PC-9 (cell line): ENCODE measurements around the gene ZER1.

Experiments used
- EZH2 ChIP-seq: fragments of 200-600 bp; sonication (generic); IDR thresholded peaks from 2 replicates; pipeline ENCODE4 v1.8.0; 2017; ENCODE audit warnings: antibody characterized with exemption, low read depth
- TF ChIP-seq, protein P1 (sequence below): fragments of 200-600 bp; sonication (generic); conservative IDR thresholded peaks from 2 replicates; pipeline ENCODE4 v1.6.1; 2017; ENCODE audit warnings: mixed run types, antibody characterized with exemption, mild to moderate bottlenecking, moderate library complexity

DNA sequence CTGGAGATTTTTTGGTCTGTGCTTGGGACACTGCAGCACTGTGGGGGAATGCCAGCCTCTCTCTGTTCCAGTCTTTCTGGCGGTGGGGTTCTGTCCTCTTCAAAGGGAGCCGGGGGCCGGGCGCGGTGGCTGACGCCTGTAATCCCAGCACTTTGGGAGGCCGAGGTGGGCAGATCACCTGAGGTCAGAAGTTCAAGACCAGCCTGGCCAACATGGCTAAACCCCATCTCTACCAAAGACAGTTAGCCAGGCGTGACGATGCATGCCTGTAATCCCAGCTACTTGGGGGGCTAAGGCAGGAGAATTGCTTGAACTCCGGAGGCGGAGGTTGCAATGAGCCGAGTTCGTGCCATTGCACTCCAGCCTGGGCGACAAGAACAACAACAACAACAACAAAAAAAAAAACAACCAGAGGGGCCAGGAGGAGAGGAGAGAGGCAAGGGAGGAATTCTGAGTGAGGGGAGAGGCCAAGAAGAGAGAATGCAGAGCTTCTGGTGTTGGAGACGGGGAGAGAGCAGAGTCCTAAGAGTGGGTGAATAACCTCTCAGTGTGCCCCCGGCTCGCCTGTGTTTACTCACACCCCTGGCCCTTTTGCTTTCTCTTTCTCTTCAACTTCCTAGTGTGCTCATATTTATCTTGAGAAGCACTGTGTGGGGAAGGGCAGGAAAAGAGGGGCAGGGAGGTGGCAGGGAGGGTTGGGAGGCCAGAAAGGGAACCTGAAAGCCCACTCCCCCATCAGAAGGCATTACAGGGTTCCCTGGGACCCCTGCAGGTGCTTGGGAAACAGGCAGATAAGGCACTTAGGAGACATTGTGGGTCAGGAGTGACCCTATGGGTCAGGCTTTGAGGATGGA, 85.9 kb downstream of the ZER1 start:
- TF ChIP-seq, protein P1, sequence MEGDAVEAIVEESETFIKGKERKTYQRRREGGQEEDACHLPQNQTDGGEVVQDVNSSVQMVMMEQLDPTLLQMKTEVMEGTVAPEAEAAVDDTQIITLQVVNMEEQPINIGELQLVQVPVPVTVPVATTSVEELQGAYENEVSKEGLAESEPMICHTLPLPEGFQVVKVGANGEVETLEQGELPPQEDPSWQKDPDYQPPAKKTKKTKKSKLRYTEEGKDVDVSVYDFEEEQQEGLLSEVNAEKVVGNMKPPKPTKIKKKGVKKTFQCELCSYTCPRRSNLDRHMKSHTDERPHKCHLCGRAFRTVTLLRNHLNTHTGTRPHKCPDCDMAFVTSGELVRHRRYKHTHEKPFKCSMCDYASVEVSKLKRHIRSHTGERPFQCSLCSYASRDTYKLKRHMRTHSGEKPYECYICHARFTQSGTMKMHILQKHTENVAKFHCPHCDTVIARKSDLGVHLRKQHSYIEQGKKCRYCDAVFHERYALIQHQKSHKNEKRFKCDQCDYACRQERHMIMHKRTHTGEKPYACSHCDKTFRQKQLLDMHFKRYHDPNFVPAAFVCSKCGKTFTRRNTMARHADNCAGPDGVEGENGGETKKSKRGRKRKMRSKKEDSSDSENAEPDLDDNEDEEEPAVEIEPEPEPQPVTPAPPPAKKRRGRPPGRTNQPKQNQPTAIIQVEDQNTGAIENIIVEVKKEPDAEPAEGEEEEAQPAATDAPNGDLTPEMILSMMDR: no peak
- no peak for TF ChIP-seq EZH2
